Raji (cell line): ENCODE data around the gene SPACA4.

Experiments
- POLR2A ChIP-seq: IDR thresholded peaks from 2 replicates; pipeline ENCODE4 v1.6.1; 2011; ENCODE audit warnings: low read depth, low read length, control low read depth; ENCODE audit not compliant: insufficient read depth

SPACA4 gene

DNA sequence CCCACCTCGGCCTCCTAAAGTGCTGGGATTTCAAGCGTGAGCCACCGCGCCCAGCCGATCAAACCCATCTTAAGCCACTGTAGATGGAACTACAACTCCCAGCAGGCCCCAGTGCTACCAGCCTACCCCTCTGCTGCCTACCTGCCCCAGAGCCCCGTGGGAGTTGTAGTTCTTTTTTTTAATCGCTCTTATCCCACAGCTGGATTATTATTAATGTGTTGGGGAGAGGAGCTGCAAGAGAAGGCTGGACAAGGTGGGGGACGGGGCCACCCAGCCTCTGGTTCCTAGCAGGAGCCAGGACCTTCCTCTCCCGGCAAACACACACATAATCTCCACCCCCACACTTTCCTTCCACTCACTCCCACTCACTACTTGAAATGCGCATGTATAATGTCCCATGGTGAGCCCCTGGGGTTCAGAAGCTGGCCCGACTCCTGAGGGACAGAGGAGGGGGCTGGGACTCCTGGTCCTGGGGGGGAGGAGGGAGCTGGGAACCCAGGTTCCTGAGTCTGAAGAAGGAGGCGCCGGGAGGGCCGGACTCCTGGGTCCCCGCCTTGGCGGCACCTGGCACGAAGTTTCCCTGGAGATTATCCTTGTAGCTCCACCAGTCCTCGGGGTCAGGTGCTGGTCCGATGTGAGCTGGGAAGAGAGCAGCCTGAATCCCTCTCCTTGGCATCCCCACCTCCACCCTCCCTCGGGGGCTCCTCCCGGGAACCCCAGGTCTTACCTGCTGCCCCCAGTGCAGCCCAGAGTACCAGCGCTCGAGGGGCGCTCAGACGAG is 38.5 kb downstream of the SPACA4 start:
- peak; percentile 19; the same call in 1 of the 2 replicates for TF ChIP-seq POLR2A

GRCh38 chr19:48645620-48646000 is 39.1 kb downstream of the SPACA4 start:
- no peak; the same call in 1 of the 2 replicates for TF ChIP-seq POLR2A

DNA sequence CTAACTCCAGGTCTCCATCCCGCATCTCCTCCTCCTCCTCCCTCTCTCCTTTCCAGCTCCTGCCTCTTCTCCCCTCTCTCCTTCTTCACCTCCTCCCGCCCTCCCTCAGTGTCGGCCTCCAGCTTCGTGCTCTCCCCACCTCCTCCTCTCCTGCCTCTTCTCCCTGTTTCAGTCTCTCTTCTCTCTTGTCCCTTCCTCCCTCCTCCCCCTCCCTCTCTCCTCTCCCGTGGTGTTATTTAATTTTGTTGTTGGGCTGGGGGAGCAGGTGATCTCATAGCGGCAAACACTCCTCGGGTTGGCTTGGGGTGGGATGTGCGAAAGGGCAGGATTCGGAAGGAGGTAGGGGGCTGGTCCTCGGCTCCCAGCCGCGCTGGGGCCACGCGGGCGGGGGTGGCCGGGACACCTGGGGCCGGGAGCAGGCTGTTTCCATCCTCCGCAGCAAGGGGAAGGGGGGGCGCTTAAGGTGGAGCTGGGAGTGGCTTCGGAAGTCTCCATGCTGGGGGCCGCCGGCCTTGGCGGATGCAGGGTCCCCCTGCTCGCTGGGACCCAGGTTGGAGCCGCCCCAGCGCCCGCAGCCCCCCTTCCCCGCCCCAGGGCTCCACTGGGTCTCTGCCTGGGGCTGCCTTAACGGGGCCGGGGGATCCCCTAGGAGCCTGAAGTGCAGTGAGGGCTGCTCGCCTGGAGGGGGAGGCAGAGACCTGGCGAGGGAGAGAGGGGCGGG is 39.6 kb downstream of the SPACA4 start, which contains the start of gene CA11:
Gene CA11, minus strand, starts transcription at position 187 of the 721 bp plus-strand sequence. CDS start 555 bp downstream, outside the sequence.
- TF ChIP-seq POLR2A, result no peak; the same call in 1 of the 2 replicates

DNA sequence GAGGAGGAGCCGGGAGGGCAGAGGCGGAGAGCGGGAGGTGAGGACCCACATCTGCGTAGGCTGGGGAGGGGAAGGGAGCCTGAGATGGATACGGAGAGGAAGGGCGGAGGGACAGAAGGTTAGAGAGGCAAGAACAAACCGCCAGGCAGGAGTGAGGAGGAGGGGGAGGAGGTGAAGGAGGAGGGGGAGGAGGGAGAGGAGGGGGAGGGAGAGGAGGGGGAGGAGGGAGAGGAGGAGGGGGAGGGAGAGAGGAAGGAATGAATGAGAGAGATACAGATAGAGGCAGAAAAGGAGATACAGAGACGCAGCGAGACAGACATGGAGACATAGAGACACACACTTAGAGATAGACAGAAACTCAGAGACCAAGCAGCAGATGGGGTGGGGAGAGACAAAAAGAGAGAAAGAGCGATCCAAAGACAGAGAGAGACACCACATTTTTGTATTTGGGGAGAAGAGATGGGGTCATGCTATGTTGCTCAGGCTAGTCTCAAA is 40.2 kb downstream of the SPACA4 start:
- peak; percentile 51 for TF ChIP-seq POLR2A

DNA sequence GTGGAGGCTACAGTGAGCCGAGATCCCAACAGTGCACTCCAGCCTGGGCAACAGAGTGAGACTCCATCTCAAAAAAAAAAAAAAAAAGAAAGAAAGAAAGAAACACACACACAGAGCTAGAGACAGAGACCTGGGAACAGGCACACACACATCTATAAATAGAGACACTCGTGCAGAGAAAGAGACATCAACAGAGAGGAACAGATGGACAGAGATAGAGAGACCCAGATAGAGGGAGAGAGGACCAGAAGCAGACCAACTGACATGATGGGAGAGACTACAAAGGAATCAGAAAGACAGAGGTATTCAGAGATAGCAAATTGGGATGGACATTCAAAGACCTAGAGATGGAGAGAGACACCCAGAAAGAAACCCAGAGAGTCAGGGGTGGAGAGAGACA is 41.6 kb downstream of the SPACA4 start:
- TF ChIP-seq POLR2A, result no peak

DNA sequence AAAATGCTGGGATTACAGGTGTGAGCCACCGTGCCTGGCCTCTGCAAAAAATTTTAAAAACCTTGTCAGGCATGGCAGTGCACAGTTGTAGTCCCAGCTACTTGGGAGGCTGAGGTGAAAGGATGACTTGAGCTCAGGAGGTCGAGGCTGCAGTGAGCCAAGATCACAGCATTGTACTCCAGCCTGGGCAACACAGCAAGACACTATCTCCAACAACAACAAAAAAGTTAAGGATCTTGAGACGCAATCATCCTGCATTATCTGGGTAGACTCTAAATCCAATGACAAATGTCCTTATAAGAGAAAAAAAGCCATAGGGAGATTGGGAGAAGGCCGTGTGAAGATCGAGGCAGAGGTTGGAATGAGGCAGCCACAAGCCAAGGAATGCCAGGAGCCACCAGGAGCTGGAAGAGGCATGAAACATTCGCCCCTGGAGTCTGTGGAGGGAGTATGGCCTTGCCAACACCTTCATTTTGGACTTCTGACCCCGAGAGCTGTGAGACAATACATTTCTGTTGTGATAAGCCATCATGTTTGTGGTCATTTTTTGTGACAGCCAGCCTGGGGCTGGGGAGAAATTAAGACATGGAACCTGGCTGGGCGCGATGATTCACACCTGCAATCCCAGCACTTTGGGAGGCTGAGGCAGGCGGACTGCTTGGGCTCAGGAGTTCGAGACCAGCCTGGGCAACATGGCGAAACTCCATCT is 44.6 kb downstream of the SPACA4 start:
- TF ChIP-seq POLR2A, result no peak

DNA sequence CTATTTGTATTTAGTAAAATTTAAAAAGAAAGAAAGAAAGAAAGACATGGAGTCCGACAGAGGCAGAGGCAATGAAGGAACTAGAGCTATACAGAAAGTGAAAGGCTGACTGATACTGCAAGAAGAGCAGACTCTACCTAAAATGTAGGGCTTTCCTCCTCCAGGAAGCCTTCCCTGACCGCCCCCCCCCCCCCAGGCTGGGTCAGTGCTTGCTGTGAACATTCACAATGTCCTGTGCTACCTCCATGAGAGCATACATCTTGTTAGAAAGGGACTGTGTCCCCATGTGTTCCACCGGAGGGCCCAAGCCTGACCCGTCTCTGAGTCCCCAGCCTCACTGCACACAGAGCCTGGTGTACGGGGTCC is 45.1 kb downstream of the SPACA4 start:
- no peak for TF ChIP-seq POLR2A

- no peak for TF ChIP-seq POLR2A
Observed at GRCh38 chr19:48654299-48655059, 47.9 kb downstream of the SPACA4 start.

DNA sequence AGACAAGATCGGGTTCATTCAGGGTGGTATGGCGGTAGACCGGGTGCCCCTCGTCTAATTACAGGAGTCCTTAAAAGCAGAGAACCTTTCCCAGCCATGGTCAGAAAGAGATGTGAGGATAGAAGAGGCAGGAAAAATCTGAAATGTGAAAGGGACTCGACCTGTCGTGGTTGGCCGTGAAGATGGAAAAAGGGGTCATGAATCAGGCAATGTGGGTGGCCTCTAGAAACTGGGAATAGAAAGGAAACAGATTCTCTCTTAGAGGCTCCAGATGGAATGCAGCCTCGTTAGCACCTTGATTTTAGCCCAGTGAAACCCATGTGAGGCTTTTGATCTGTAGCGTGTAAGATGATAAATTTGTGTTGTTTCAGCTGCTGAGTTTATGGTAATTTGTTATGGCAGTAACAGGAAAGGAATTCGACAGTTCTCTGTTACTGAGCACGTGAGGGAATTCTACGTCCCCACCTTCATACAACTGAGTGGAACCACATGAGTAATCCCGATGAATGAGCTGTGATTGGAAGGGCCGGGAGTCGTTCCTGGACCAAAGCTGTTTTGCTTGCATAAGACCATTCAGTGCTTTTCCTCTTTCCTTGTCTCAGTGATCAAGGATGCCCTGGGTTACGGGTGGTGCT is 50.4 kb downstream of the SPACA4 start:
- no peak for TF ChIP-seq POLR2A
